Fibroblast of pulmonary artery (primary cell): ENCODE results near the gene ZNF740.
A peak's percentile ranks its signal among the peaks of the same experiment; 100 is the strongest.

Source experiments
- DNase-seq: peaks from one replicate; pipeline ENCODE4 v3.0.0-alpha.2; 2010; ENCODE audit warnings: low read depth
- H3K4me3 ChIP-seq: replicated peaks from 2 replicates; pipeline ENCODE4 v1.5.1; 2011; ENCODE audit warnings: low read depth, mild to moderate bottlenecking, control low read depth, low read length, moderate library complexity
- TF ChIP-seq, protein P1 (sequence below): IDR thresholded peaks from 2 replicates; pipeline ENCODE4 v1.5.1; 2011; ENCODE audit warnings: mild to moderate bottlenecking, control low read depth, low read length, inconsistent platforms; ENCODE audit errors: missing control alignments

Gene ZNF740

GRCh38 chr12:53213348-53213747, 32.8 kb downstream of the ZNF740 start:
- DNase-seq = peak; percentile 81
- TF ChIP-seq, protein P1, sequence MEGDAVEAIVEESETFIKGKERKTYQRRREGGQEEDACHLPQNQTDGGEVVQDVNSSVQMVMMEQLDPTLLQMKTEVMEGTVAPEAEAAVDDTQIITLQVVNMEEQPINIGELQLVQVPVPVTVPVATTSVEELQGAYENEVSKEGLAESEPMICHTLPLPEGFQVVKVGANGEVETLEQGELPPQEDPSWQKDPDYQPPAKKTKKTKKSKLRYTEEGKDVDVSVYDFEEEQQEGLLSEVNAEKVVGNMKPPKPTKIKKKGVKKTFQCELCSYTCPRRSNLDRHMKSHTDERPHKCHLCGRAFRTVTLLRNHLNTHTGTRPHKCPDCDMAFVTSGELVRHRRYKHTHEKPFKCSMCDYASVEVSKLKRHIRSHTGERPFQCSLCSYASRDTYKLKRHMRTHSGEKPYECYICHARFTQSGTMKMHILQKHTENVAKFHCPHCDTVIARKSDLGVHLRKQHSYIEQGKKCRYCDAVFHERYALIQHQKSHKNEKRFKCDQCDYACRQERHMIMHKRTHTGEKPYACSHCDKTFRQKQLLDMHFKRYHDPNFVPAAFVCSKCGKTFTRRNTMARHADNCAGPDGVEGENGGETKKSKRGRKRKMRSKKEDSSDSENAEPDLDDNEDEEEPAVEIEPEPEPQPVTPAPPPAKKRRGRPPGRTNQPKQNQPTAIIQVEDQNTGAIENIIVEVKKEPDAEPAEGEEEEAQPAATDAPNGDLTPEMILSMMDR = peak; percentile 88
- no peak overlapping the region for H3K4me3 ChIP-seq

DNA sequence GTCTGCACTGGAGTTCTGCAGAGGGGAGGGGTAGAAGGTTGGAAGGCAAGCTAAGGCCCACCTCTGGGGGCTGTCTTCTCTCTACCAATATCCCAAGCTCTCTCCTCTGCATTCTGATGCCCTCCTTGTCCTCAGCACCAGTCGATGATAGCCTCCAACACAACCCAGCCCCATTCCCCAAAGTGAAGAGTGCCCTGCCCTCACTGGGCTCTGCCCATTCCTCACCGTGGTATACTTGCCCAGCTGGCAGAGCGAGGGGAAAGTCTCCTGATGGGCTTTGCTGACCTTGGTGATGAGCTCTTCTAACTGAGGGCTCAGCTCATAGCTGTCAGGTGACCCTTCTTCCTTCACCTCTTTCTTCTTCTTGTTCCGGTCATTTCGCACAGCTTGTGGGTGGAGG, 33.7 kb downstream of the ZNF740 start:
- H3K4me3 ChIP-seq = no peak overlapping the region
- TF ChIP-seq, protein P1 = no peak

DNA sequence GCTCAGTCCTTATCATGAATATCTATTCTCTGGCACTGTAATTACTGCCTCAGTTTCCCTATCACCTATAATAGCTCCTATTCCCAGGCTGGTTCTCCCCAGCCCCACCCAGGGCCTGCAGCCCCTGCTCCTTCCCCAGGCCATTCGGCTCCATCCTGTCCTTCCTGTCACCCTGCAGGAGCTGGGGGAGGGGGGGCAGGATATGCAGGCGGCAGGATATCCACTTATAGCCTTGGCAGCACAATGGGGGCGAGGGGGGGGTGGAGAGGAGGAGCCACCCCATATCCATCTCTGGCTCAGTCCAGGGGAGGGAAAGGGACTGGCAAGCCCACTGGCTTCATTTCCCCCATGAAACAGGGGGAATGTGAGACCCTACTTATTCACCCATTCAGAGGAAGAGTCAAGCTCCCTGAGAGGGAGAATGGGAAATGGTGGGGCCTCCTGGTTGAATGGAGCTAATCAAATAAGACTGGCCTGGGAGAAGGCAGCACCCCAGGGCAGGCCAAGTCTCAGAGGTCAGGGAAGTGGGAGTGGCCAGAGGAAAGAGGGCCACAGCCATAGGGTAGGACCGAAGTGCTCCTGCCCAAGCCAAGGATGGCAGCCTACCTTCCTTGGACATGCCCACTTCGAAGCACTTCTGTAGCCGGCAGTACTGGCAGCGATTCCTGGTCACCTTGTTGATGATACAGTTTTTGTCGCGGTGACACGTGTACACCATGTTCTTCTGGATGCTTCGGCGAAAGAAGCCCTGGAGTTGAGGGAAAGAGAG, 34.3 kb downstream of the ZNF740 start:
- DNase-seq = no peak
- H3K4me3 ChIP-seq = no peak overlapping the region
- TF ChIP-seq, protein P1 = no peak

More for the DNA sequence above, 33.7 kb downstream of the ZNF740 start:
- no peak for DNase-seq

GRCh38 chr12:53215497-53215896, 35.0 kb downstream of the ZNF740 start:
- TF ChIP-seq, protein P1 = no peak
- DNase-seq = no peak
- H3K4me3 ChIP-seq = no peak overlapping the region

- TF ChIP-seq, protein P1 = no peak
- DNase-seq = peak; percentile 44
- peak overlapping the region; percentile 74 for H3K4me3 ChIP-seq
These were observed 36.8 kb downstream of the ZNF740 start for GRCh38 chr12:53217051-53217930.

- H3K4me3 ChIP-seq = peak overlapping the region; percentile 74
- no peak for DNase-seq
- TF ChIP-seq, protein P1 = no peak
These were observed 37.4 kb downstream of the ZNF740 start for GRCh38 chr12:53217931-53218307.
